ENCODE data around the gene IKZF2. TPM values are rescaled to one million over a fixed set of nuclear protein-coding genes. Genes with fewer than 3 reads are reported as not detected.

The IKZF2 gene
- total RNA-seq, 4 donors from 2014 or later: 37.4 to 69.3 (median 42.7) TPM

- TF ChIP-seq POLR2A (IDR thresholded peaks at IDR 0.05): no peak
- TF ChIP-seq CTCF (IDR thresholded peaks at IDR 0.05): no peak
- 53 to 61% methylated on average over 4 of the region's 4 CpGs for WGBS, 2 donors
- H3K4me3 ChIP-seq (ENCODE audit: low read depth, poor library complexity, severe bottlenecking): no peak overlapping the region
- intact Hi-C loops (cut with DNase I; ENCODE audit: low total_unique reads): no loop called here
- no peak for DNase-seq (ENCODE audit: low spot score in 2 of 2)
Observed at GRCh38 chr2:213122725-213123124, 28.7 kb downstream of the IKZF2 start.

GRCh38 chr2:213121690-213122089, 29.7 kb downstream of the IKZF2 start:
- H3K4me3 ChIP-seq (ENCODE audit: low read depth, poor library complexity, severe bottlenecking): no peak overlapping the region
- TF ChIP-seq CTCF (IDR thresholded peaks at IDR 0.05) (no peak), POLR2A (IDR thresholded peaks at IDR 0.05) (no peak)
- no peak for DNase-seq (ENCODE audit: low spot score in 2 of 2)
- intact Hi-C loops (cut with DNase I; ENCODE audit: low total_unique reads): no loop called here

GRCh38 chr2:213119061-213119809, 32.2 kb downstream of the IKZF2 start:
- H3K4me3 ChIP-seq (ENCODE audit: low read depth, poor library complexity, severe bottlenecking): no peak overlapping the region
- DNase-seq (ENCODE audit: low spot score in 2 of 2): no peak
- TF ChIP-seq POLR2A (IDR thresholded peaks at IDR 0.05) (no peak), CTCF (IDR thresholded peaks at IDR 0.05) (no peak)
- 68 to 72% methylated on average over 5 of the region's 5 CpGs for WGBS, 2 donors
- intact Hi-C loops (cut with DNase I; ENCODE audit: low total_unique reads): no loop called here

GRCh38 chr2:213108308-213108707, 43.1 kb downstream of the IKZF2 start:
- intact Hi-C loops (cut with DNase I; ENCODE audit: low total_unique reads): no loop called here
- no peak for DNase-seq (ENCODE audit: low spot score in 2 of 2)
- WGBS, 2 donors: 80 to 86% methylated on average over 2 of the region's 2 CpGs
- TF ChIP-seq CTCF (IDR thresholded peaks at IDR 0.05) (no peak), POLR2A (IDR thresholded peaks at IDR 0.05) (no peak)
- no peak overlapping the region for H3K4me3 ChIP-seq (ENCODE audit: low read depth, poor library complexity, severe bottlenecking)

GRCh38 chr2:213107728-213108127, 43.7 kb downstream of the IKZF2 start:
- no peak for TF ChIP-seq CTCF (IDR thresholded peaks at IDR 0.05)
- TF ChIP-seq POLR2A (IDR thresholded peaks at IDR 0.05): no peak
- intact Hi-C loops (cut with DNase I; ENCODE audit: low total_unique reads): no loop called here
- no peak overlapping the region for H3K4me3 ChIP-seq (ENCODE audit: low read depth, poor library complexity, severe bottlenecking)
- no peak for DNase-seq (ENCODE audit: low spot score in 2 of 2)
- 85 to 87% methylated on average over 7 of the region's 7 CpGs for WGBS, 2 donors

- H3K4me3 ChIP-seq (ENCODE audit: low read depth, poor library complexity, severe bottlenecking): no peak overlapping the region
- intact Hi-C loops (cut with DNase I; ENCODE audit: low total_unique reads): no loop called here
- TF ChIP-seq CTCF (IDR thresholded peaks at IDR 0.05) (no peak), POLR2A (IDR thresholded peaks at IDR 0.05) (no peak)
- 37 to 62% methylated on average over 3 of the region's 3 CpGs for WGBS, 2 donors
- DNase-seq (ENCODE audit: low spot score in 2 of 2): no peak
Observed at GRCh38 chr2:213105212-213105611, 46.2 kb downstream of the IKZF2 start.
